ENCODE results near the gene FGL2. TPM values are rescaled to one million over a fixed set of nuclear protein-coding genes. Genes with fewer than 3 reads are reported as not detected.

The FGL2 gene
- polyA plus RNA-seq, 2 of the 4 experiments (the other 2 are of a cell fraction): not detected

- Histone ChIP-seq H3K4me3 (no peak overlapping the region), H3K4me1 (no peaks in the 10 kb centered on the region), H3K27ac (no peak overlapping the region), H3K4me2 (no peak overlapping the region), H3K9me3 (no peaks in the 10 kb centered on the region)
- TF ChIP-seq USF2 (IDR thresholded peaks at IDR 0.05) (no peak), ZFP36 (IDR thresholded peaks at IDR 0.05; ENCODE audit: borderline replicate concordance, partially characterized antibody) (no peak), FOSB (CRISPR knock-in tag; IDR thresholded peaks at IDR 0.05) (no peak), RNF2 (IDR thresholded peaks at IDR 0.05; ENCODE audit: borderline replicate concordance, low read depth) (no peak), CBX2 (IDR thresholded peaks at IDR 0.05; ENCODE audit: borderline replicate concordance, low read depth) (no peak), ELK1 (IDR thresholded peaks at IDR 0.05; ENCODE audit: low read depth, low read length) (no peak), JUNB (IDR thresholded peaks at IDR 0.05) (no peak)
- FAIRE-seq (no peak), DNase-seq (ENCODE audit: low read depth in 1 of 2, low spot score in 1 of 2) (no peak), ATAC-seq (no peak)
- CTCF ChIA-PET: no interaction called here
- POLR2A ChIA-PET: no interaction called here
These were observed 15.2 kb downstream of the FGL2 start for GRCh38 chr7:77184463-77184862.

DNA sequence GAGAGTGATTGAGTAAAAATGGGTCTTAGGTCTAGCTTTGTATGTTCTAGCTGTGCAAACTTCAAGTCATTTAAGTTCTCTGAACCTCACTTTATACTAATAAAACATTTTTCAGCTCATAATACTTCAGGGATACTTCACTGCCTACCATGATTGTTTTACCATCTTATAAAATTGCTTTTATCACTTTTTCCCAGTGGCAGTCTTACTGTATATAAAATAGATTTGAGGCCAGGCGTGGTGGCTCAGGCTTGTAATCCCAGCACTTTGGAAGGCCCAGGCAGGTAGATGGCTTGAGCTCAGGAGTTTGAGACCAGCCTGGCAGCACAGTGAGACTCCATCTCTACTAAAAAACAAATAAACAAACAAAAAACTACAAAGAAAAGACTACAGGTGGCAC, 17.4 kb downstream of the FGL2 start:
- Histone ChIP-seq H3K4me1 (no peaks in the 10 kb centered on the region), H3K4me3 (no peak overlapping the region), H3K4me2 (no peak overlapping the region), H3K27ac (no peak overlapping the region), H3K9me3 (no peaks in the 10 kb centered on the region)
- no peak for DNase-seq (ENCODE audit: low read depth in 1 of 2, low spot score in 1 of 2)
- no peak for FAIRE-seq
- ChIA-PET CTCF (interaction anchor here (1.3 kb wide), 1 partner anchor 150 kb away, joined by 3 read pairs; no protein-coding TSS in a partner anchor), POLR2A (no interaction called here)
- 91% methylated on average over 1 of the region's 1 CpG for WGBS (ENCODE audit: missing lambda C conversion rate)
- ATAC-seq: no peak
- no peak for TF ChIP-seq RFX5 (IDR thresholded peaks at IDR 0.05)
- TF ChIP-seq, protein P1, sequence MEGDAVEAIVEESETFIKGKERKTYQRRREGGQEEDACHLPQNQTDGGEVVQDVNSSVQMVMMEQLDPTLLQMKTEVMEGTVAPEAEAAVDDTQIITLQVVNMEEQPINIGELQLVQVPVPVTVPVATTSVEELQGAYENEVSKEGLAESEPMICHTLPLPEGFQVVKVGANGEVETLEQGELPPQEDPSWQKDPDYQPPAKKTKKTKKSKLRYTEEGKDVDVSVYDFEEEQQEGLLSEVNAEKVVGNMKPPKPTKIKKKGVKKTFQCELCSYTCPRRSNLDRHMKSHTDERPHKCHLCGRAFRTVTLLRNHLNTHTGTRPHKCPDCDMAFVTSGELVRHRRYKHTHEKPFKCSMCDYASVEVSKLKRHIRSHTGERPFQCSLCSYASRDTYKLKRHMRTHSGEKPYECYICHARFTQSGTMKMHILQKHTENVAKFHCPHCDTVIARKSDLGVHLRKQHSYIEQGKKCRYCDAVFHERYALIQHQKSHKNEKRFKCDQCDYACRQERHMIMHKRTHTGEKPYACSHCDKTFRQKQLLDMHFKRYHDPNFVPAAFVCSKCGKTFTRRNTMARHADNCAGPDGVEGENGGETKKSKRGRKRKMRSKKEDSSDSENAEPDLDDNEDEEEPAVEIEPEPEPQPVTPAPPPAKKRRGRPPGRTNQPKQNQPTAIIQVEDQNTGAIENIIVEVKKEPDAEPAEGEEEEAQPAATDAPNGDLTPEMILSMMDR (IDR thresholded peaks at IDR 0.05): no peak
- no peak for TF ChIP-seq GATA3 (IDR thresholded peaks at IDR 0.05; ENCODE audit: borderline replicate concordance)
- TF ChIP-seq CHD4 (IDR thresholded peaks at IDR 0.05; ENCODE audit: borderline replicate concordance): no peak
- no peak for TF ChIP-seq MAZ (IDR thresholded peaks at IDR 0.05; ENCODE audit: borderline replicate concordance, low read depth, low read length)
- TF ChIP-seq RCOR1 (IDR thresholded peaks at IDR 0.05; ENCODE audit: low read depth, low read length): no peak
- TF ChIP-seq CBX2 (IDR thresholded peaks at IDR 0.05; ENCODE audit: borderline replicate concordance, low read depth): no peak
- no peak for TF ChIP-seq ZSCAN20 (CRISPR knock-in tag; IDR thresholded peaks at IDR 0.05)
- TF ChIP-seq HOXB13 (CRISPR knock-in tag; IDR thresholded peaks at IDR 0.05; ENCODE audit: low read depth): no peak
- no peak for TF ChIP-seq ESRRA (IDR thresholded peaks at IDR 0.05; ENCODE audit: borderline replicate concordance, low read length)
- TF ChIP-seq HMGXB4 (CRISPR knock-in tag; IDR thresholded peaks at IDR 0.05; ENCODE audit: borderline replicate concordance): no peak
- TF ChIP-seq PHF8 (IDR thresholded peaks at IDR 0.05; ENCODE audit: borderline replicate concordance, low read depth): no peak
- TF ChIP-seq RARB (CRISPR knock-in tag; IDR thresholded peaks at IDR 0.05): no peak
- no peak for TF ChIP-seq POLR2AphosphoS2 (conservative IDR thresholded peaks at IDR 0.05; ENCODE audit: low read length)
- TF ChIP-seq SREBF2 (IDR thresholded peaks at IDR 0.05): no peak
- no peak for TF ChIP-seq ELK1 (IDR thresholded peaks at IDR 0.05; ENCODE audit: low read depth, low read length)
- TF ChIP-seq KDM1A (IDR thresholded peaks at IDR 0.05; ENCODE audit: low read depth): no peak
- TF ChIP-seq NFE2L2 (conservative IDR thresholded peaks at IDR 0.05; ENCODE audit: low read length): no peak

Measured in A549 (cell line).